CD4-positive, alpha-beta memory T cell (primary cell): ENCODE results near the gene PNMA1. TPM values are rescaled to one million over a fixed set of nuclear protein-coding genes. Genes with fewer than 3 reads are reported as not detected.

Experiments
- CTCF ChIA-PET: fragments of 350-600 bp; sonication (Branson Sonifier 250); formaldehyde crosslinking; loops from one replicate; lab custom pipeline; 2021; ENCODE audit warnings: inconsistent platforms; ENCODE audit not compliant: partially characterized antibody; lab: Charles Lee
- POLR2A ChIA-PET: fragments of 350-600 bp; sonication (Branson Sonifier 250); formaldehyde crosslinking; loops from one replicate; lab custom pipeline; 2021; ENCODE audit not compliant: partially characterized antibody; lab: Charles Lee
- DNase-seq, 5 donors: peaks; one replicate each; pipeline versions ENCODE4 v3.0.0 to v3.0.0-alpha.2; 2020 to 2022; ENCODE audit warnings: mixed read lengths in 1 of 5
- H3K27ac ChIP-seq: one replicate; pipeline ENCODE4 v1.7.0; 2013; ENCODE audit warnings: low read depth, low read length
- H3K27me3 ChIP-seq: 2 replicates; pipeline ENCODE4 v1.7.0; 2013; ENCODE audit warnings: mild to moderate bottlenecking, low read length, moderate library complexity; ENCODE audit not compliant: insufficient read depth
- H3K36me3 ChIP-seq: 2 replicates; pipeline ENCODE4 v1.7.0; 2013; ENCODE audit warnings: mild to moderate bottlenecking, low read length, moderate library complexity; ENCODE audit not compliant: insufficient read depth
- H3K4me1 ChIP-seq: 2 replicates; pipeline ENCODE4 v1.7.0; 2013; ENCODE audit warnings: mild to moderate bottlenecking, low read length, moderate library complexity; ENCODE audit not compliant: insufficient read depth
- H3K4me3 ChIP-seq, 2 donors: one replicate each; pipeline ENCODE4 v1.7.0; 2013; ENCODE audit warnings: low read length in 2 of 2, mild to moderate bottlenecking in 1 of 2
- H3K9me3 ChIP-seq, 2 donors: one replicate each; pipeline ENCODE4 v1.7.0; 2013; ENCODE audit warnings: low read length in 2 of 2, control low read depth in 1 of 2; ENCODE audit not compliant: control insufficient read depth in 1 of 2
- H3K27ac Mint-ChIP-seq, 7 donors: one replicate each; pipeline ENCODE4 v1.8.0; 2020 to 2021; ENCODE audit warnings: mixed read lengths in 7 of 7, mild to moderate bottlenecking in 6 of 7, inconsistent platforms in 3 of 7, moderate library complexity in 3 of 7
- H3K27me3 Mint-ChIP-seq, 2 donors: one replicate each; pipeline ENCODE4 v1.8.0; 2020 to 2021; ENCODE audit warnings: mixed read lengths in 2 of 2
- H3K36me3 Mint-ChIP-seq, 2 donors: one replicate each; pipeline ENCODE4 v1.8.0; 2020 to 2021; ENCODE audit warnings: mixed read lengths in 2 of 2, inconsistent platforms in 1 of 2, mild to moderate bottlenecking in 1 of 2
- H3K4me1 Mint-ChIP-seq, 4 donors: one replicate each; pipeline ENCODE4 v1.8.0; 2020 to 2021; ENCODE audit warnings: mixed read lengths in 4 of 4, mild to moderate bottlenecking in 1 of 4
- H3K4me3 Mint-ChIP-seq, 8 donors: one replicate each; pipeline ENCODE4 v1.8.0; 2020 to 2021; ENCODE audit warnings: mixed read lengths in 8 of 8, mild to moderate bottlenecking in 7 of 8, moderate library complexity in 6 of 8, inconsistent platforms in 3 of 8
- H3K9me3 Mint-ChIP-seq, 8 donors: one replicate each; pipeline ENCODE4 v1.8.0; 2020 to 2021; ENCODE audit warnings: mixed read lengths in 8 of 8, mild to moderate bottlenecking in 5 of 8, inconsistent platforms in 3 of 8, moderate library complexity in 1 of 8
- intact Hi-C: fragments of 100-400 bp; cut with micrococcal nuclease; formaldehyde crosslinking; loops from one replicate; pipeline ENCODE4 v1.15.1; 2023
- polyA plus RNA-seq, 2 donors: library from polyadenylated mRNA; unstranded; fragments of 300-500 nt; fragmentation: Illumina TruSeq; gene quantifications; one replicate each; pipeline ENCODE4 v1.2.3, GENCODE V29; 2021
- total RNA-seq, 2 experiments: library from RNA; stranded (reverse); gene quantifications; one replicate each; pipeline ENCODE4 v1.2.3, GENCODE V29; 2021

PNMA1 gene
- total and polyA plus RNA-seq, 4 experiments from 2014 or later = 47.8 to 59.3 (median 54.8) TPM

- H3K27me3 ChIP-seq = no peaks in the 10 kb centered on the region
- H3K27ac Mint-ChIP-seq = peak overlapping the region in 1 of 7 donors; percentile 98
- peaks cover 33% of the 10 kb centered on the region for H3K36me3 ChIP-seq
- ChIA-PET POLR2A (interaction anchor here (1.1 to 10.9 kb wide), 4 partner anchors 17 to 48 kb away, joined by 3 to 421 read pairs (median 70); a partner anchor contains a TSS), CTCF (interaction anchor here (8.1 to 11.0 kb wide), 3 partner anchors 8 to 19 kb away, joined by 82 to 121 read pairs (median 100); a partner anchor contains a TSS)
- H3K4me3 Mint-ChIP-seq = no peak overlapping the region
- intact Hi-C loops = no loop called here
- no peaks in the 10 kb centered on the region for H3K9me3 ChIP-seq
- H3K36me3 Mint-ChIP-seq = peaks cover 19 to 38% of the 10 kb centered on the region in 2 donors
- peak in 1 of 5 donors; percentile 22 for DNase-seq
- H3K4me3 ChIP-seq = no peak overlapping the region
- peak overlapping the region; percentile 66 for H3K27ac ChIP-seq
- peaks cover 39 to 56% (median 46%) of the 10 kb centered on the region in 4 donors for H3K4me1 Mint-ChIP-seq
- no peaks in the 10 kb centered on the region for H3K27me3 Mint-ChIP-seq
- H3K4me1 ChIP-seq = peaks cover 56% of the 10 kb centered on the region
- no peaks in the 10 kb centered on the region for H3K9me3 Mint-ChIP-seq
These were observed 25.2 kb upstream of the PNMA1 start for GRCh38 chr14:73739174-73739898.

- no peaks in the 10 kb centered on the region for H3K27me3 ChIP-seq
- Mint-ChIP-seq H3K36me3 (peaks cover 19 to 41% of the 10 kb centered on the region in 2 donors), H3K27me3 (no peaks in the 10 kb centered on the region), H3K4me3 (no peak overlapping the region), H3K4me1 (peaks cover 34 to 49% (median 40%) of the 10 kb centered on the region in 4 donors), H3K9me3 (no peaks in the 10 kb centered on the region), H3K27ac (no peak overlapping the region)
- no peak overlapping the region for H3K27ac ChIP-seq
- H3K4me3 ChIP-seq = no peak overlapping the region
- peaks cover 49% of the 10 kb centered on the region for H3K4me1 ChIP-seq
- intact Hi-C loops = no loop called here
- DNase-seq = peak in 1 of 5 donors; percentile 14
- peaks cover 36% of the 10 kb centered on the region for H3K36me3 ChIP-seq
- ChIA-PET CTCF (interaction anchor here (8.1 to 11.0 kb wide), 3 partner anchors 8 to 20 kb away, joined by 82 to 121 read pairs (median 100); a partner anchor contains a TSS), POLR2A (interaction anchor here (1.1 to 10.9 kb wide), 3 partner anchors 17 to 49 kb away, joined by 3 to 421 read pairs (median 136); a partner anchor contains a TSS)
- H3K9me3 ChIP-seq = no peaks in the 10 kb centered on the region
These were observed 24.5 kb upstream of the PNMA1 start for GRCh38 chr14:73738518-73739173.

GRCh38 chr14:73736842-73737241, 22.7 kb upstream of the PNMA1 start:
- H3K4me1 Mint-ChIP-seq = peaks cover 21 to 36% (median 27%) of the 10 kb centered on the region in 4 donors
- intact Hi-C loops = no loop called here
- peaks cover 34% of the 10 kb centered on the region for H3K4me1 ChIP-seq
- ChIA-PET POLR2A (interaction anchor here (10.9 kb wide), 1 partner anchor 19 kb away, joined by 421 read pairs; a partner anchor contains a TSS), CTCF (interaction anchor here (11.0 kb wide), 1 partner anchor 6 kb away, joined by 121 read pairs; no protein-coding TSS in a partner anchor)
- peak overlapping the region in 5 of 7 donors; percentile 8 to 84 (median 64) for H3K27ac Mint-ChIP-seq
- H3K4me3 Mint-ChIP-seq = no peak overlapping the region
- DNase-seq = peak in 1 of 5 donors; percentile 21
- no peaks in the 10 kb centered on the region for H3K27me3 ChIP-seq
- H3K36me3 Mint-ChIP-seq = peaks cover 23 to 45% of the 10 kb centered on the region in 2 donors
- no peaks in the 10 kb centered on the region for H3K9me3 ChIP-seq
- H3K9me3 Mint-ChIP-seq = no peaks in the 10 kb centered on the region
- H3K4me3 ChIP-seq = no peak overlapping the region
- H3K27ac ChIP-seq = no peak overlapping the region
- H3K27me3 Mint-ChIP-seq = no peaks in the 10 kb centered on the region
- peaks cover 39% of the 10 kb centered on the region for H3K36me3 ChIP-seq

GRCh38 chr14:73732006-73732405, 17.8 kb upstream of the PNMA1 start:
- ChIA-PET POLR2A (interaction anchor here (0.6 to 7.8 kb wide), 4 partner anchors 11 to 1783 kb away, joined by 3 to 62 read pairs (median 22); a partner anchor contains a TSS), CTCF (interaction anchor here (1.0 to 11.0 kb wide), 7 partner anchors 8 to 94 kb away, joined by 3 to 272 read pairs (median 6); a partner anchor contains a TSS)
- intact Hi-C loops = no loop called here
- no peaks in the 10 kb centered on the region for H3K27me3 Mint-ChIP-seq
- peaks cover 13 to 27% (median 21%) of the 10 kb centered on the region in 4 donors for H3K4me1 Mint-ChIP-seq
- no peaks in the 10 kb centered on the region for H3K9me3 ChIP-seq
- peak overlapping the region; percentile 24 for H3K27ac ChIP-seq
- H3K9me3 Mint-ChIP-seq = no peaks in the 10 kb centered on the region
- H3K27me3 ChIP-seq = no peaks in the 10 kb centered on the region
- H3K36me3 Mint-ChIP-seq = peaks cover 38 to 64% of the 10 kb centered on the region in 2 donors
- peaks cover 24% of the 10 kb centered on the region for H3K4me1 ChIP-seq
- H3K4me3 Mint-ChIP-seq = no peak overlapping the region
- H3K4me3 ChIP-seq = no peak overlapping the region
- peak overlapping the region; percentile 22 to 86 (median 48) for H3K27ac Mint-ChIP-seq
- DNase-seq = no peak
- peaks cover 56% of the 10 kb centered on the region for H3K36me3 ChIP-seq

GRCh38 chr14:73731111-73731510, 16.9 kb upstream of the PNMA1 start:
- H3K27me3 Mint-ChIP-seq = no peaks in the 10 kb centered on the region
- DNase-seq = no peak
- intact Hi-C loops = no loop called here
- peaks cover 32 to 62% of the 10 kb centered on the region in 2 donors for H3K36me3 Mint-ChIP-seq
- Histone ChIP-seq H3K4me1 (peaks cover 22% of the 10 kb centered on the region), H3K27me3 (no peaks in the 10 kb centered on the region), H3K27ac (no peak overlapping the region), H3K36me3 (peaks cover 58% of the 10 kb centered on the region), H3K4me3 (no peak overlapping the region), H3K9me3 (no peaks in the 10 kb centered on the region)
- no peaks in the 10 kb centered on the region for H3K9me3 Mint-ChIP-seq
- H3K4me3 Mint-ChIP-seq = no peak overlapping the region
- peaks cover 13 to 27% (median 20%) of the 10 kb centered on the region in 4 donors for H3K4me1 Mint-ChIP-seq
- CTCF ChIA-PET = interaction anchor here (0.6 to 11.0 kb wide), 13 partner anchors 11 to 120 kb away, joined by 3 to 272 read pairs (median 6); partner anchors contain the start of gene PTGR2
- peak overlapping the region in 3 of 7 donors; percentile 37 to 94 (median 46) for H3K27ac Mint-ChIP-seq
- POLR2A ChIA-PET = interaction anchor here (0.6 to 7.8 kb wide), 5 partner anchors 12 to 1784 kb away, joined by 3 to 62 read pairs (median 27); a partner anchor contains a TSS

GRCh38 chr14:73729556-73730265, 15.5 kb upstream of the PNMA1 start:
- POLR2A ChIA-PET = interaction anchor here (0.9 to 7.8 kb wide), 11 partner anchors 13 to 96 kb away, joined by 3 to 62 read pairs (median 5); a partner anchor contains a TSS
- Histone ChIP-seq H3K9me3 (no peaks in the 10 kb centered on the region), H3K27me3 (no peaks in the 10 kb centered on the region), H3K36me3 (peaks cover 67% of the 10 kb centered on the region), H3K4me1 (peaks cover 34% of the 10 kb centered on the region), H3K27ac (no peak overlapping the region), H3K4me3 (no peak overlapping the region)
- intact Hi-C loops = loop anchor here (2.0 kb wide), 1 partner anchor 13 kb away; no protein-coding TSS in a partner anchor
- H3K27me3 Mint-ChIP-seq = no peaks in the 10 kb centered on the region
- H3K9me3 Mint-ChIP-seq = no peaks in the 10 kb centered on the region
- peak overlapping the region; percentile 19 to 94 (median 74) for H3K27ac Mint-ChIP-seq
- peak in 1 of 5 donors; percentile 36 for DNase-seq
- CTCF ChIA-PET = interaction anchor here (0.7 to 11.0 kb wide), 24 partner anchors 10 to 311 kb away, joined by 3 to 272 read pairs (median 10); partner anchors contain the start of gene PTGR2
- no peak overlapping the region for H3K4me3 Mint-ChIP-seq
- peaks cover 12 to 36% (median 19%) of the 10 kb centered on the region in 4 donors for H3K4me1 Mint-ChIP-seq
- peaks cover 25 to 64% of the 10 kb centered on the region in 2 donors for H3K36me3 Mint-ChIP-seq
